ENCODE results near the gene CYP2E1.
"Not testable (repeated sequence)": the region's sequence is repeated elsewhere in the genome, so short reads cannot be mapped to it uniquely, and the experiment has no call there.

GRCh38 chr10:133572055-133572454 is 44.9 kb downstream of the CYP2E1 start:
- TF ChIP-seq, protein P1, sequence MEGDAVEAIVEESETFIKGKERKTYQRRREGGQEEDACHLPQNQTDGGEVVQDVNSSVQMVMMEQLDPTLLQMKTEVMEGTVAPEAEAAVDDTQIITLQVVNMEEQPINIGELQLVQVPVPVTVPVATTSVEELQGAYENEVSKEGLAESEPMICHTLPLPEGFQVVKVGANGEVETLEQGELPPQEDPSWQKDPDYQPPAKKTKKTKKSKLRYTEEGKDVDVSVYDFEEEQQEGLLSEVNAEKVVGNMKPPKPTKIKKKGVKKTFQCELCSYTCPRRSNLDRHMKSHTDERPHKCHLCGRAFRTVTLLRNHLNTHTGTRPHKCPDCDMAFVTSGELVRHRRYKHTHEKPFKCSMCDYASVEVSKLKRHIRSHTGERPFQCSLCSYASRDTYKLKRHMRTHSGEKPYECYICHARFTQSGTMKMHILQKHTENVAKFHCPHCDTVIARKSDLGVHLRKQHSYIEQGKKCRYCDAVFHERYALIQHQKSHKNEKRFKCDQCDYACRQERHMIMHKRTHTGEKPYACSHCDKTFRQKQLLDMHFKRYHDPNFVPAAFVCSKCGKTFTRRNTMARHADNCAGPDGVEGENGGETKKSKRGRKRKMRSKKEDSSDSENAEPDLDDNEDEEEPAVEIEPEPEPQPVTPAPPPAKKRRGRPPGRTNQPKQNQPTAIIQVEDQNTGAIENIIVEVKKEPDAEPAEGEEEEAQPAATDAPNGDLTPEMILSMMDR (IDR thresholded peaks at IDR 0.05) = not testable (repeated sequence)
- TF ChIP-seq EZH2 (IDR thresholded peaks at IDR 0.05; ENCODE audit: borderline replicate concordance, insufficient read depth, low read depth, low read length, poor library complexity, severe bottlenecking) = not testable (repeated sequence)
